HG03175 (cell line): Measurements from ENCODE around the gene IL6ST.
"Not testable (repeated sequence)": the region's sequence is repeated elsewhere in the genome, so short reads cannot be mapped to it uniquely, and the experiment has no call there.

ENCODE experiments used
- ATAC-seq: cut with Tn5 transposase; IDR thresholded peaks from one replicate; pipeline ENCODE4 v1.9.1; 2021; ENCODE audit warnings: mild to moderate bottlenecking, moderate library complexity; ENCODE audit not compliant: unreplicated experiment

IL6ST gene

GRCh38 chr5:55994495-55994997, at the start of gene IL6ST:
Gene IL6ST, minus strand, starts transcription at chr5:55994963. Its CDS starts 18,685 bp downstream, at chr5:55976278.
- peak; percentile 40 for ATAC-seq

DNA sequence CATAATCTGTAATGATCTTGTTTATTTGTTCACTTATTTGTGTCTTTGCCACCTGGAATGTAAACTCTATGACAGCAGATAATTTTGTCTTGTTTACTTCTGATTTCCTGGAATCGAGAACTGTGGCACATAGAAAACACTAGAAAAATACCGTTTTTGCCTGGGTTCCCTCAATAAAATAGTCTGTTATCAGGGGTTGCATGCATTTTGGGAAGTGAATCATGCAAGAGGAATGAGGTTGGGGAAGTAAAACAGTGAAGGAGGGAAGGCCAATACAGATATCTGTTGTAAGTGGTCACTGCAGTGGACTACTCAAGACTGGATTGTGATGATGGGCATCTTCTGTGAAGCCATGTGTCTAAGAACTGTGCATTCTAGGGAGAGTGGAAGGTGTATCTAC, 45.2 kb upstream of the IL6ST start:
- no peak for ATAC-seq

- not testable (repeated sequence) for ATAC-seq
Observed at GRCh38 chr5:56038206-56038605, 43.4 kb upstream of the IL6ST start.

DNA sequence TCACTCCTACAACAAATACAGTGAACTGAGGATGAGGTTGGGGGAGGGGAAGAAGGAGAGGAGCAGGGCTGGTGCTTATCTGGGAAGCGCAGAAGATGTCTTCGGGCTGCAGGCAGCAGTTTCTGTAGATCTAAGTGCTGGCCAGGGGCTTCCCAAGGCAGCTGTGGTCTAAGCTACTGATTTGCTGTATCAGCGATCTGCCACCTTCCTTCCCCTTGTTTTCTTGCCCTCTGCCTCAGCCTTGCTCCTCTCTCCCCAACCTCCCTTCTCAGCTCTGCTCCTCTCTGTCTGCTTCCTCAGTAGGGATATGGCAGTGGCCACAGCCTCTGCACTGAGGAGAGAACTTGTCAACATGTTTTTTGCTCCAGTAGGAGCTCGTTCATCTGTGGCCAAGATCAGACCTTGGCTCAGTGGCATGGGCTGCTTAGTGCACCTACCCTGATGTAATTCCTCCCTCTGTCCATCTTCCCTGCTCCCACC, 42.8 kb upstream of the IL6ST start:
- no peak for ATAC-seq

- ATAC-seq, result not testable (repeated sequence)
Observed at GRCh38 chr5:56035394-56035793, 40.6 kb upstream of the IL6ST start.

- not testable (repeated sequence) for ATAC-seq
Observed at GRCh38 chr5:56029871-56030630, 35.3 kb upstream of the IL6ST start.

- ATAC-seq, result no peak
Observed at GRCh38 chr5:56029457-56029856, 34.7 kb upstream of the IL6ST start.

DNA sequence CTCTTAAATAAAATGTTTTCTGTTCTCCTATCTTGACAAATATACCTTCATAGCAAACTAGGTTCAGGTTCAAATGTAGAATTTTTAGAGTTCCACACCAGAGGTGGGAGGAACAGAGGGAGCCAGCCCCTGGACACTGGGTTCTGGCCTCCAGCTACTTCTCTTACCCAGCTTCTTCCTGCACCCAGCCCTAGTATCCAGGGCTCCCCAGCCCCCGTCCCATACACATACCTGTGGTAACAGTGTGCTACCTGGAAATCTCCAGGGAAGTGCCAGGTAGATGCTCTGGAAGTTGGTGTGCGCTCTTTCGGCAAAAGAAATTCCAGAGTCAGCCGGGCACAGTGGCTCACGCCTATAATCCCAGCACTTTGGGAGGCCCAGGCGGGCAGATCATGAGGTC, 33.9 kb upstream of the IL6ST start:
- ATAC-seq, result no peak

DNA sequence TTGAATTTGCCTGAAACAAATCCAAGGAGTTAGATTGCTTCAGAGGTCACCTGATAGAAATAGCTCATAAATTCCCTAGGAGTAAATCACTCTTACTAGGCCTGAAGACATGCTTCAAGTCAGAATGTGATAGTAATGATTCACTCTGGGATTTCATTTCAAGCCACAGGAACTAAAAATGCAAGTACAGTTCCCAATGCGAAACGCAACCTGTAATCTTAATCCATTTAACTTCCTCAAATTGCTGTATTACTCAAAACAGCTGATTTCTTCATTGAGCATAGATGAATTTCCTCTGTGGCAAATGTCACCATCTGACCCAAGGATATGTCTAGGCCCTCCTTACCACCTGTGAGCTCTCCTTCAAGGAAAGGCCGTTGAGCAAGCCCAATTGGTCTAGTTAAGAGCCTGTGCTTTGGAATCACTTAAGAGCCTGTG, 32.1 kb upstream of the IL6ST start:
- ATAC-seq, result peak; percentile 83

DNA sequence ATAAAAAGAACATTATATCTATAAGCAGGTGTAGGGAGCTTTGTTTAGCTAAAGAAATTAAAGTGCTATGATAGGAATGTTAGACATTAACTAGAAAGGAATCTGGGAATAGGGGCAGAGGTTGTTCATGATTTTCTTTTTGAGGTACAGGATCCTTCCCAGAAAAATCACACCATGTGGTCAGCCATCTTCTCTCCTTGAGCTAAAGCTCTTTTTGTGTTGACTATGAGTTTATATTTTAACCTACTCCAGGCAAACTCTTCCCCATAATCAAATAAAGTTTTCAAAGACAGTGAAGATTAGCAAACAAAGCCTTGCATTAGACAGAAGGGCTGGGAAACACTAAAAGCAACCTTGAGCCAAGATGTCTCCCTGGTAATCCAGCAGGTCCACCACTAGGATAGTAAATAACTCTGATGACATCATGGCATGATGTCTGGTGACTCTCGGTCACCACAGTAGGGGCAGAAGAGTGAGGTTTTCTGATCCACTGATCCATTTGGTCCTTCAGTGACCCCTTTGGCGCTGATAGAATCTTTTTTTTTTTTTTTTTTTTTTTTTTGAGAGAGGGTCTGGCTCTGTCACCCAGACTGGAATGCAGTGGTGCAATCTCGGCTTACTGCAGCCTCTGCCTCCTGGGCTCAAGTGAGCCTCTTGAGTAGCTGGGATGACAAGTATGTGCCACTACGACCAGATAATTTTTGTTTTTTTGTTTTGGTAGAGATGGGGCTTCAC, 30.6 kb upstream of the IL6ST start:
- ATAC-seq, result no peak

DNA sequence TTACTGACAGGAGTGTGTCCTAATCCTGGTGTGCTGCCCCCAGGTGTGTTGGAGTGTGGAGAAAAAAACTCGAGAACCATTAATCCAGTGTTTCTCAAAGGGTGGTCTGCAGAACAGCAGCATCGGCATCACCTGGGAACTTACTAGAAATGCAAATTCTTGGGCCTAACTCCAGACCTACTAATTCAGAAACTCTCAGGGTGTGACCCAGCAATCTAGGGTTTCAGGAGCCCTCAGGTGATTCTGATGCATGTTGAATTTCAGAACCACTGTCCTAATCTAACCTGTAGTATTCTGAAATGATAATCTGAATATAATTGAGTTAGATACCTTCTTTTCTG, 30.0 kb upstream of the IL6ST start:
- no peak for ATAC-seq

GRCh38 chr5:56023296-56023695, 28.5 kb upstream of the IL6ST start:
- ATAC-seq, result no peak

- ATAC-seq, result no peak
Observed at GRCh38 chr5:56019306-56020272, 24.8 kb upstream of the IL6ST start.

DNA sequence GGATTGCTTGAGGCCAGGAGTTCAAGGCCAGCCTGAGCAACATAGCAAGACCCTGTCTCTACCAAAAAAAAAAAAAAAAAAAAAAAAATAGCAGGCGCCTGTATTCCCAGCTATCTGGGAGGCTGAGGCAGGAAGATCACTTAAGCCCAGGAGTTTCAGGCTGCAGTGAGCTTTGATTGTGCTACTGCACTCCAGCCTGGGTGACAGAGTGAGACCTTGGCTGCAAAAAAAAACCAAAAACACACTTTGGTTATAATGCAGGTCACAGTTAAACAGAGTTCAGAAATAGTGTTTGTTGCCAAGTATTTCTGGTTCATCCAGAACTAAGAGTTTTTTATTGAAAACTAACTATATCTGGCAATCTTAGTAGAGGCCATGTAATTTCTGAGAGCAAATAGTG, 24.1 kb upstream of the IL6ST start:
- ATAC-seq, result no peak

- not testable (repeated sequence) for ATAC-seq
Observed at GRCh38 chr5:56014701-56015100, 19.9 kb upstream of the IL6ST start.

GRCh38 chr5:56013939-56014338, 19.2 kb upstream of the IL6ST start:
- ATAC-seq, result not testable (repeated sequence)

GRCh38 chr5:56012281-56012963, 17.7 kb upstream of the IL6ST start:
- ATAC-seq, result peak; percentile 55

DNA sequence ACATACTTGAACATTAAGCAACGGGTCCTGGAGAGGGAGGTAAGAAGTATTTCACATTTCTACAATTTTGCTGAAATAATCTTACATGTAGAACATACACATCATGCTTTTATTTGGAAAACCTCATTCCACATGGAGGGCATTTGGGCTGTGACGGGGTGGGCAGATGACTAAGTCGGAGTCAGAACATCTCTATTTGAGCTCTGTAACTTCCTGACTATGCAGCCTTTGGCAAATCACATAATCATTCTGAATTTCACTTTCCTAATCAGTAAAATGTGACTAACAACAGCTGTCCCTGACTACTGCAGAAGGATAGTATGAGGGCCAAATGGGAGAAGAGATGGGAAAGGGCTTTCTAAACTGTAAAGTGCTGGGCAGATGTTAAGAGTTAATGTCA, 17.1 kb upstream of the IL6ST start:
- no peak for ATAC-seq

- no peak for ATAC-seq
Observed at GRCh38 chr5:56010431-56010830, 15.7 kb upstream of the IL6ST start.

DNA sequence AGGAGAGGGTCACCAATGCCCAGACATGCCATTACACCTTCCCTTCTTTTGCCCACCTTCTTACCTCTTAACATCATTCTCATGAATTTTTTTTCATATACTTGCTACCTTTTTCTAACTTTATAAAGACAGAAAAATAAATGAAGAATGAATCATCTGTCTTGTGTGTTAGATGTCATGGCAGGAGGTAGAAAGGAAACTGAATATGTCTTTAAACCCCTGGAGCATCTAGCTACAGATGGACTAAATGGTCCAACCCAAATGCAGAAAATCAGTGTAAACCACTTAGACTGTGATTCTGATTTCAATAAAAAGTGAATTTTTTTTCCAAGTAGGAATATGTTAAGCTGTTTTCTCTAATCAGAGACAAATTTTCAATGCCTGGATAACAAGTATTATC, 11.8 kb upstream of the IL6ST start:
- no peak for ATAC-seq
